GM19468 (cell line): Measurements from ENCODE around the gene MDFIC.

Source experiments
- ATAC-seq: cut with Tn5 transposase; IDR thresholded peaks from one replicate; pipeline ENCODE4 v1.9.1; 2021; ENCODE audit warnings: mild to moderate bottlenecking, moderate library complexity, moderate number of reproducible peaks; ENCODE audit not compliant: unreplicated experiment; ENCODE audit errors: extremely low read depth

Gene MDFIC

DNA sequence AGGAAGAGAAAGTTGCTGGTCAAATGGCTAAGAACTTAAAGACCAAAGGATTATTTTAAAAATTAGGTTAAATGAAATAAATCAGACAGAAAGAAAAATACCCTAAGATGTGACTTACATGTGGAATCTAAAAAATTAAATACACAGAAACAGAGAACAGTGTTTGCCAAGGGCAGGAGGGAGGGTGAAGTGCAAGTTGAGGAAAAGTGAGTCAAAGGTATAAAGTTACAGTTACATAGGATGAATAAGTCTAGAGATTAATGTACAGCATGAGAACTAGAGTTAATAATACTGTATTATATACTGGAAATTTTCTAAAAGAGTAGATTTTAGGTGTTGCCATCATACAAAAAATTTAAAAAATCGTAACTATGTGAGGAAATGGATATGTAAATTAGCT lies 146.3 kb downstream of the MDFIC start:
- ATAC-seq, result no peak
